ENCODE results near the gene CRKL.

DNA sequence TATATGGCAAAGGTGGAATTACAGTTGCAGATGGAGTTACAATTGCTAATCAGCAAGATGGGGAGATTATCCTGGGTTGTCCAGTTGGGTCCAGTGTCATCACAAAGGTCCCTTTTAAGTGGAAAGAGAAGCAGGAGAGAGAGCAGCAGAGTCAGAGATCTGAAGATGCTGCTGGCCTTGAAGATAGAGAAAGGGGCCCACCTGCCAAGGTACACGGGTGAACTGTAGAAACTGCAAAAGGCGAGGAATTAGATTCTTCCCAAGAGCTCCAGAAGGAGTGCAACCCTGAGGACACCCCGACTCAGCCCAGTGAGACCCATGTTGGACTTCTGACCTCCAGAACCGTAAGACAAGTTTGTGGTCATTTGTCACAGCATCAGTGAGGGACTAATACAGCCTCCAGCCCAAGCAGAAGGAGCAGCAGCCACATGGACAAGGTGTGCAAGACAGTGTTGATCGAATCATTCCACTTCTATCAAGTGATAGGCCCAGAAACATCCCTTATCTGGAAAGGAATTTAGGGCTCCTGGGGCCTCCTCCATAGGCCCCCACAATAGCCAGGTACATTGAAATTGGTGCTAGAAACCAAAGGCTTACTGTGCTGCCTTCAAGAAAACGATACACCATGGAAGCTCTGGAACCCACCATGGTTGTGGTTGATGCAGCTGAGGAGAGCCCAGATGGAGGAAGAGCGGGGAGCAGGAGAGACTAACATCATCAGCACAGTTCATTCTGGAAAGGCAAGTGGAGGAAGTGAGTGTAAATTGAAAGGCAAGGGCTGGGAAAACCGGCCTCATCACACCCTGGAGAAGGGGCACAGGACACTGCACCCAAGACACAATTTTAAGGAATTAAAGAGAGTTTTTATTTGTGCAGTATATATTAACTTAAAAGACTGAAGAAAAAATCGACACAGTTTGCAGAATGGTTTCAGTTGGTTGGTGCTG is 35.1 kb upstream of the CRKL start:
- TF ChIP-seq, protein P1, sequence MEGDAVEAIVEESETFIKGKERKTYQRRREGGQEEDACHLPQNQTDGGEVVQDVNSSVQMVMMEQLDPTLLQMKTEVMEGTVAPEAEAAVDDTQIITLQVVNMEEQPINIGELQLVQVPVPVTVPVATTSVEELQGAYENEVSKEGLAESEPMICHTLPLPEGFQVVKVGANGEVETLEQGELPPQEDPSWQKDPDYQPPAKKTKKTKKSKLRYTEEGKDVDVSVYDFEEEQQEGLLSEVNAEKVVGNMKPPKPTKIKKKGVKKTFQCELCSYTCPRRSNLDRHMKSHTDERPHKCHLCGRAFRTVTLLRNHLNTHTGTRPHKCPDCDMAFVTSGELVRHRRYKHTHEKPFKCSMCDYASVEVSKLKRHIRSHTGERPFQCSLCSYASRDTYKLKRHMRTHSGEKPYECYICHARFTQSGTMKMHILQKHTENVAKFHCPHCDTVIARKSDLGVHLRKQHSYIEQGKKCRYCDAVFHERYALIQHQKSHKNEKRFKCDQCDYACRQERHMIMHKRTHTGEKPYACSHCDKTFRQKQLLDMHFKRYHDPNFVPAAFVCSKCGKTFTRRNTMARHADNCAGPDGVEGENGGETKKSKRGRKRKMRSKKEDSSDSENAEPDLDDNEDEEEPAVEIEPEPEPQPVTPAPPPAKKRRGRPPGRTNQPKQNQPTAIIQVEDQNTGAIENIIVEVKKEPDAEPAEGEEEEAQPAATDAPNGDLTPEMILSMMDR (conservative IDR thresholded peaks at IDR 0.05; ENCODE audit: low read depth, low read length) = no peak
- no peak for TF ChIP-seq EZH2 (IDR thresholded peaks at IDR 0.05; ENCODE audit: low read length, unreplicated experiment)
- no peak for TF ChIP-seq EZH2phosphoT487 (IDR thresholded peaks at IDR 0.05; ENCODE audit: borderline replicate concordance, low read length)
